ENCODE measurements around the gene GTF3A.
A peak's percentile ranks its signal among the peaks of the same experiment; 100 is the strongest.

GTF3A gene

GRCh38 chr13:27448308-27448707 is 23.9 kb downstream of the GTF3A start:
- in situ Hi-C loops (cut with MboI; ENCODE audit: low sequenced_read_pairs), result no loop called here
- Histone ChIP-seq H3K4me1 (no peaks in the 10 kb centered on the region; the same call in 1 of the 2 replicates), H3K9me3 (no peaks in the 10 kb centered on the region), H3K27me3 (ENCODE audit: low read depth) (no peaks in the 10 kb centered on the region), H3K36me3 (replicated peaks) (no peaks in the 10 kb centered on the region), H3K4me3 (no peak overlapping the region)
- DNase-seq (ENCODE audit: low spot score in 2 of 2), result no peak

DNA sequence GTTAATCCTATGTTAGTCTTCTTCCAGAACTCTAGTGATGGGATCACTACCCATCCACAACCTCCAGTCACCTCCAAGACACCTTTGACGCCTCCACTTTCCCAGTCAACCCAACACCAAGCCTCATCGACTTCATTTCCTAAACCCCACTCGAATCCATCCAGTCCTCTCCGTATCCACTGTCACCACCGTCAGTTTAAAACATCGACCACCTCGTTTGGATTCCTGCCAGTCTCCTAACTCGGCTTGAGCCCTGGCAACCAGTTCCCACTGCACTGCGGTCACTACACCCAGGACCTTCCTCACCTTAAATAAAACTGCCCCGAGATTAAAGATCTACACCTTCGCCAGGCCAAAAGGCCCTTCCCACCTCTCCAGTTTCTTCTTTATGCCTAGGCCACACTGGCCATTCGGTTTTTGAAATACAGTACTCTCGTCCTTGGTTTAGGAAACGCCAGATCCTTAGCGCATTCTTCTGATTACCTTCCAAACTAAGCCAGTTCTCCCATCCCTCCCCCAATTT is 24.7 kb downstream of the GTF3A start:
- peak overlapping the region; percentile 77 for H3K4me3 ChIP-seq
- no peaks in the 10 kb centered on the region for H3K27me3 ChIP-seq (ENCODE audit: low read depth)
- peak in 1 of 2 experiments; percentile 19 for DNase-seq (ENCODE audit: low spot score in 2 of 2)
- no peaks in the 10 kb centered on the region for H3K9me3 ChIP-seq
- H3K4me1 ChIP-seq, result no peaks in the 10 kb centered on the region; the same call in 1 of the 2 replicates
- in situ Hi-C loops (cut with MboI; ENCODE audit: low sequenced_read_pairs), result no loop called here
- no peaks in the 10 kb centered on the region for H3K36me3 ChIP-seq (replicated peaks)

DNA sequence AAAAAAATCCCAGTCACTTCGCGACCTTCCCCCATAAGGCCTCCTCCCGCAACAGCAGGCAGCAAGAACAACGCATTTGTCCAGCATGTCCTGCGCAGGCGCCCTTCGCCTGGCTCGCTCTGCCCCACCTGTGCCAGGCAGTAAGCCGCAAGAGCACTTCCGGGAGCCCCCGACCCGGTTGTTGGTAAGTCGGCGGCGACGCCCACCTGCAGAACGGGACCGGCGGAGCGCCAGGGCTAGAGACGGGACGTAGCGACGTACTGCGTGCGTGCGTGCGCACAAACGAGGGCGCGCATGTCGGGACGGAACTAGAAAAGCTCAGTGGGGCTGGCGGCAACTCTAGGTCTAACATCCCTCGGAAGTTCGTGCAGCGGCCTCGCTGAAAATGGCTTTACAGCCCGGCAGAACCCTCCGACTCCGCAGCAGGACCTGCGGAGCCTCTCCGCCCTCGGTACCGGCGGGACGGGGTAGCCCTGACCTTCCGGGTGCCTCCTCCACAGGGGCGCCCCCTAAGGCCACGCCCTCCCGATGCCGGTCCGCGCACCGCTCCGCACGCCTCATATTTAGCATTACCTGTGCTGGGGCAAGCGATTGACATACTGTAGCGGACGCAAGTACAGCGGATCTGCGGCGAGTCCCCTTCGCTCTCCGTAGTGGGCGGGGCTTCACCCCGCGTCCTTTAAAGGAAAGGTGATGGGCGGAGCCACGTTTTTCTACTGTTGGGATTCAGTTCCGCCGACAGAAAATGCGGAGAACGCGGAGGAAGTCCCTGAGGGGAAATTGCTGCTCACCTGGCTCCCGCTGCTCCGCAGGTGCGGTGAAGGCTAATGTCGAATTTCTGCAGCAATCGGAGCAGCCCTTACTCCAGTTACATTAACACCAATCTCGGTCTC is 25.8 kb downstream of the GTF3A start, which contains the start of gene MTIF3:
MTIF3 (minus strand) TSS at position 629 of the 893 bp plus-strand sequence. CDS start 10,116 bp downstream, outside the sequence.
- H3K36me3 ChIP-seq (replicated peaks), result no peaks in the 10 kb centered on the region
- H3K27me3 ChIP-seq (ENCODE audit: low read depth), result no peaks in the 10 kb centered on the region
- in situ Hi-C loops (cut with MboI; ENCODE audit: low sequenced_read_pairs), result no loop called here
- no peaks in the 10 kb centered on the region for H3K9me3 ChIP-seq
- peak; percentile 86 to 96 for DNase-seq (ENCODE audit: low spot score in 2 of 2)
- no peaks in the 10 kb centered on the region; the same call in 1 of the 2 replicates for H3K4me1 ChIP-seq
- H3K4me3 ChIP-seq, result peak within 1 kb of the TSS; percentile 77

GRCh38 chr13:27450921-27451471 is 26.6 kb downstream of the GTF3A start:
- Histone ChIP-seq H3K36me3 (replicated peaks) (no peaks in the 10 kb centered on the region), H3K27me3 (ENCODE audit: low read depth) (no peaks in the 10 kb centered on the region), H3K4me1 (peaks cover 5% of the 10 kb centered on the region), H3K9me3 (no peaks in the 10 kb centered on the region), H3K4me3 (peak overlapping the region; percentile 77)
- peak in 1 of 2 experiments; percentile 47 for DNase-seq (ENCODE audit: low spot score in 2 of 2)
- in situ Hi-C loops (cut with MboI; ENCODE audit: low sequenced_read_pairs), result no loop called here

DNA sequence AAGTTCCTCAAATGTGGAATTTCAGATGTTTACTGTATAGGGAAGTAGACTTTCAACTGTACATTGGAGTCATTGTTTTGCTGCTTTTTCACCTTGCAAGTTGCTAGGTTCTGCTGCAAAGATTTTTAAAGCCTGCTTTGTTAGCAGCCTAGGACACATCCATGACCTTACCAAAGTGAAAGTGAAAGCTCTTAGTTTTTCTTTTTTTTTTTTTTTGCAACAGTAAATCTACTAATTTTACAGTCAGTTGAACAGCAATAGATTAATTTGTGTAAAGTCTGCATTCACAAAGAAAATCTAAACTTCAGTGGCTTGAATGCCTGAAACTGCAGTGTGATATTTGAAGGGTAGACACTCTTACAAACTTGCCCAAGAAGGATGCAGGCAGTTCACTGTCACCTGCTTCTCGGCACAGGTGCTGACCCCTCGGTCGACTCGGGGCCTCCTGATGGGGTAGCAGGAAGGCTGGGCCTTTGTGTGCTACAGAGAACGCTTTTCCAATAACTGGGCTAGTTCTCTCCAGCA is 31.0 kb downstream of the GTF3A start:
- Histone ChIP-seq H3K4me3 (no peak overlapping the region), H3K36me3 (replicated peaks) (no peaks in the 10 kb centered on the region), H3K27me3 (ENCODE audit: low read depth) (no peaks in the 10 kb centered on the region), H3K9me3 (no peaks in the 10 kb centered on the region), H3K4me1 (peaks cover 6% of the 10 kb centered on the region)
- in situ Hi-C loops (cut with MboI; ENCODE audit: low sequenced_read_pairs), result no loop called here
- DNase-seq (ENCODE audit: low spot score in 2 of 2), result no peak

- in situ Hi-C loops (cut with MboI; ENCODE audit: low sequenced_read_pairs), result no loop called here
- Histone ChIP-seq H3K36me3 (replicated peaks) (no peaks in the 10 kb centered on the region), H3K4me1 (no peaks in the 10 kb centered on the region), H3K9me3 (no peaks in the 10 kb centered on the region; the same call in 1 of the 2 replicates), H3K27me3 (ENCODE audit: low read depth) (no peaks in the 10 kb centered on the region), H3K4me3 (no peak overlapping the region)
- no peak for DNase-seq (ENCODE audit: low spot score in 2 of 2)
Measured at GRCh38 chr13:27461940-27462584, 37.6 kb downstream of the GTF3A start.

DNA sequence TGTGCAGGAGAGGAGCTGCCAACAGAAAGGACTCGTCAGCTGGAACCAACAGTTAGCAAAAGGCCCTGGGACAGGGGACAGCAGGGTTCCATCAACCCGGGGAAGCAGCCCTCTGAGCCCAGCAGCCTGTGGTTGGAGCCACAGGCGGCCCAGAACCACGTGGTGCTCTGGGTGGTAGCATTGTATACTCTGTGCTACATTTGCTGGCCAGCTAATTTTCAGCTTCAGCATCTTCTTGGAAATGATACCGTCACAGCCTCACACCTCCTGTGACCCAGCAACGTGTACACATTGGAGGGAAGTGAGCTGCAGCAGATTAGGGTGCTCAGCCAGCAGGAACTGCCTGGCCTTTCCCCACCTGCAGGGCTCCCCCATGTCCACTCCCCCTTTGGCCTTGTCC is 39.1 kb downstream of the GTF3A start:
- no peak for DNase-seq (ENCODE audit: low spot score in 2 of 2)
- Histone ChIP-seq H3K4me3 (no peak overlapping the region), H3K27me3 (ENCODE audit: low read depth) (no peaks in the 10 kb centered on the region), H3K36me3 (replicated peaks) (no peaks in the 10 kb centered on the region), H3K4me1 (no peaks in the 10 kb centered on the region), H3K9me3 (no peaks in the 10 kb centered on the region; the same call in 1 of the 2 replicates)
- in situ Hi-C loops (cut with MboI; ENCODE audit: low sequenced_read_pairs), result no loop called here

DNA sequence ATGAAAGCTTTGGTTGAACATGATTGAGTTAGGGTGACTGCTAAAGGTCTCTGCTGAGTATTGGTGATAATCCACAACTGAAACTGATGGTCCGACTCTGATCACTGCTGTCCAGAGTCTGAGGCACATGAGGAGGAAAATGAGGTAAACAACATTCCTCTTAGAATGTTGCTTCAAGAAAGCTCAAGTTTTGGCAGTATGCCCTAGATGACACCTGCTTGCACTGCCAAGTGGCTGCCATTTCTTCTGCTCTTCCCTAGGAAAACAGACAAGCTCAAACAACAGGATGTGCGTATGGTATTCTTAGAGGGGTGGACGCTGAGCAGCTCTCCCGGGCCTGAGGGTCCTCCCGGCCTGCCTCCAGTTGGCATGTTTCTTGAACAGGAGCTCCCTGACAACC is 41.2 kb downstream of the GTF3A start:
- DNase-seq (ENCODE audit: low spot score in 2 of 2), result no peak
- in situ Hi-C loops (cut with MboI; ENCODE audit: low sequenced_read_pairs), result no loop called here
- H3K9me3 ChIP-seq, result no peaks in the 10 kb centered on the region; the same call in 1 of the 2 replicates

GRCh38 chr13:27466513-27466912 is 42.1 kb downstream of the GTF3A start:
- no peaks in the 10 kb centered on the region for H3K27me3 ChIP-seq (ENCODE audit: low read depth)
- no peaks in the 10 kb centered on the region for H3K36me3 ChIP-seq (replicated peaks)
- no peak for DNase-seq (ENCODE audit: low spot score in 2 of 2)
- H3K9me3 ChIP-seq, result no peaks in the 10 kb centered on the region; the same call in 1 of the 2 replicates
- in situ Hi-C loops (cut with MboI; ENCODE audit: low sequenced_read_pairs), result no loop called here
- no peaks in the 10 kb centered on the region for H3K4me1 ChIP-seq
- H3K4me3 ChIP-seq, result no peak overlapping the region

More for the DNA sequence above, 41.2 kb downstream of the GTF3A start:
- H3K27me3 ChIP-seq (ENCODE audit: low read depth), result no peaks in the 10 kb centered on the region
- no peak overlapping the region for H3K4me3 ChIP-seq
- H3K4me1 ChIP-seq, result no peaks in the 10 kb centered on the region
- H3K36me3 ChIP-seq (replicated peaks), result no peaks in the 10 kb centered on the region

- no peak for DNase-seq (ENCODE audit: low spot score in 2 of 2)
- H3K4me3 ChIP-seq, result no peak overlapping the region
- in situ Hi-C loops (cut with MboI; ENCODE audit: low sequenced_read_pairs), result no loop called here
- no peaks in the 10 kb centered on the region for H3K36me3 ChIP-seq (replicated peaks)
- H3K9me3 ChIP-seq, result no peaks in the 10 kb centered on the region
- no peaks in the 10 kb centered on the region for H3K4me1 ChIP-seq
- no peaks in the 10 kb centered on the region for H3K27me3 ChIP-seq (ENCODE audit: low read depth)
Measured at GRCh38 chr13:27470075-27470820, 45.8 kb downstream of the GTF3A start.

- Histone ChIP-seq H3K27me3 (ENCODE audit: low read depth) (no peaks in the 10 kb centered on the region), H3K4me3 (no peak overlapping the region), H3K4me1 (no peaks in the 10 kb centered on the region), H3K36me3 (replicated peaks) (no peaks in the 10 kb centered on the region), H3K9me3 (no peaks in the 10 kb centered on the region)
- no peak for DNase-seq (ENCODE audit: low spot score in 2 of 2)
- in situ Hi-C loops (cut with MboI; ENCODE audit: low sequenced_read_pairs), result no loop called here
Measured at GRCh38 chr13:27472441-27472840, 48.0 kb downstream of the GTF3A start.

DNA sequence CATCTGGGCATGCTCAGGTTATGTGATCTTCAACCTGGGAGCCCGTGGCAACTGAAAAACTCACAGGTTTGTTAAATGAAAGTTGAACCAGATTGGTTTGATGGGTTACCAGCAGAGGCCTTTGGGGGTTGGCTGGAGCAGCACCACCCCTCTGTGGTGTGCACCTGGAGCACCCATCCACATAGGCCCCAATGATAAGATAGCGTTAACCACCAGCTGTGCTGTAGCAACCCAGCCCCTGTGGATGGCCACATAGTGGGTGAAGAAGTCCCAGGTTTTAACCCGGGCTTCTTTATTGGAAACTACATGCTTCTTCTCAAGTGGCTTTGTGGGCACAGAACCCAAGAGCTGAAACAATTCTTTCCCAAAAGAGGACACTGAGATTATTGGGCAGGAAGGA is 48.5 kb downstream of the GTF3A start:
- Histone ChIP-seq H3K4me1 (no peaks in the 10 kb centered on the region), H3K36me3 (replicated peaks) (no peaks in the 10 kb centered on the region), H3K27me3 (ENCODE audit: low read depth) (no peaks in the 10 kb centered on the region), H3K4me3 (no peak overlapping the region), H3K9me3 (no peaks in the 10 kb centered on the region)
- DNase-seq (ENCODE audit: low spot score in 2 of 2), result no peak
- in situ Hi-C loops (cut with MboI; ENCODE audit: low sequenced_read_pairs), result no loop called here

GRCh38 chr13:27474751-27475268 is 50.4 kb downstream of the GTF3A start:
- no peak for DNase-seq (ENCODE audit: low spot score in 2 of 2)
- in situ Hi-C loops (cut with MboI; ENCODE audit: low sequenced_read_pairs), result no loop called here
- no peaks in the 10 kb centered on the region for H3K27me3 ChIP-seq (ENCODE audit: low read depth)

More at GRCh38 chr13:27474751-27475268, 50.4 kb downstream of the GTF3A start:
- Histone ChIP-seq H3K36me3 (replicated peaks) (no peaks in the 10 kb centered on the region), H3K4me3 (no peak overlapping the region), H3K9me3 (no peaks in the 10 kb centered on the region; the same call in 1 of the 2 replicates), H3K4me1 (no peaks in the 10 kb centered on the region)
